Measurements from ENCODE around the gene KIAA0825. TPM values are rescaled to one million over a fixed set of nuclear protein-coding genes. Genes with fewer than 3 reads are reported as not detected.
"Not testable (repeated sequence)": the region's sequence is repeated elsewhere in the genome, so short reads cannot be mapped to it uniquely, and the experiment has no call there.

Gene KIAA0825
- total and polyA plus RNA-seq, 2 donors, result 0.87 to 3.1 TPM

DNA sequence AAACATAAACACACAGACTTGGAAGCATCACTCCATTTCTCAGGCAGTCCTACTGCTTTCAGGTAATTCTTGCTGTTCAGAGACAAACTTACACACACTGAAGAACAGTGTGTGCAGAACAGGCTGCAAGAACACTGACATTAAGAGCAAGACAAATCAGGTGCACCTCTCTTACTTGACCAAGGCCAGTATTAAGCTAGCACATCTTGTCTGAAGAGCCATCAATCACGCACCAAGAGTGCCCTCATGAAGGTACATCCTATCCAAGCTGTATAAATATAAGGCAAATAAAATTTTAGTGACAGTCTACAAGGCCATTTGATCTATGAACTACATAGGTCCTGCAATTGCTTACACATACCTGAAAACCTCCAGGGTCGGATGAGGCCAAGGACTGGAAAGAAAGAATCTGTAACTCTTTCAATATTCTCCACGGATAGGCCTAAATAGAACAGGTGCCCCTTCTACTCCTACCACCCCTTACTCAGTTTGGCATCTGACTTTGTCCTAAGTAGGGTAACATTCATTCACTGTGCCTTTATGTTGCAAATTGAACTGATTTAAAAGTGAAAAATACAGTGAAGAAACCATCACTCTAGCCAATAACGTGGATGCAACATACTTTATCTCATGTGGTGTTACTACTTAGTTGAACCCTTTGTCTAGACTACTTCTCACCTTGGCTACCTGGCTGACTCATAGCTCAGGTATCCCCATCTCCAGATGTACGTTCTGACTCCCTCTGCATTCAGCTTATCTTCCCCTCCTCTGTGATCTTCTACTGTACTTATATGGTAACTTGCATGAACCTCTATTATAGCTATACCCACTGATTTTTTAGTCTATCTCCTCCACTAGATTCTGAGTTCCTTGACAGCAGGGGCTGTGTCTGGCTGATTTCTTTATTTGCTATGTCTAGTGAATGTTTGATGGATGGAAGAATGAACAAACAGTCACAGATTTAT lies 256.3 kb downstream of the KIAA0825 start:
- H3K4me1 ChIP-seq (ENCODE audit: control insufficient read depth in 2 of 2, insufficient read depth in 2 of 2, low read length in 2 of 2), result no peaks in the 10 kb centered on the region

GRCh38 chr5:94361161-94361560 lies 257.2 kb downstream of the KIAA0825 start:
- WGBS, result 98% methylated on average over 1 of the region's 1 CpG
- Histone ChIP-seq H3K9me3 (ENCODE audit: control insufficient read depth in 2 of 2, insufficient read depth in 1 of 2, low read length in 1 of 2) (no peaks in the 10 kb centered on the region), H3K36me3 (ENCODE audit: control insufficient read depth in 2 of 2, insufficient read depth in 2 of 2, low read length in 1 of 2) (no peaks in the 10 kb centered on the region), H3K27me3 (ENCODE audit: control insufficient read depth in 2 of 2, insufficient read depth in 1 of 2, low read length in 1 of 2) (no peaks in the 10 kb centered on the region), H3K4me3 (ENCODE audit: low read length in 2 of 2) (no peak overlapping the region), H3K27ac (ENCODE audit: low read depth in 1 of 2, low read length in 1 of 2) (no peak overlapping the region), H3K4me1 (ENCODE audit: control insufficient read depth in 2 of 2, insufficient read depth in 2 of 2, low read length in 2 of 2) (no peaks in the 10 kb centered on the region)
- no peak for DNase-seq (ENCODE audit: low read depth in 6 of 9, low spot score in 9 of 9)

More for the DNA sequence above, 256.3 kb downstream of the KIAA0825 start:
- no peak for DNase-seq (ENCODE audit: low read depth in 6 of 9, low spot score in 9 of 9)
- 95% methylated on average over 5 of the region's 5 CpGs for WGBS
- Histone ChIP-seq H3K9me3 (ENCODE audit: control insufficient read depth in 2 of 2, insufficient read depth in 1 of 2, low read length in 1 of 2) (no peaks in the 10 kb centered on the region), H3K27ac (ENCODE audit: low read depth in 1 of 2, low read length in 1 of 2) (no peak overlapping the region), H3K27me3 (ENCODE audit: control insufficient read depth in 2 of 2, insufficient read depth in 1 of 2, low read length in 1 of 2) (no peaks in the 10 kb centered on the region), H3K36me3 (ENCODE audit: control insufficient read depth in 2 of 2, insufficient read depth in 2 of 2, low read length in 1 of 2) (no peaks in the 10 kb centered on the region), H3K4me3 (ENCODE audit: low read length in 2 of 2) (no peak overlapping the region)

- Histone ChIP-seq H3K4me1 (ENCODE audit: control insufficient read depth in 2 of 2, insufficient read depth in 2 of 2, low read length in 2 of 2) (no peaks in the 10 kb centered on the region), H3K27ac (ENCODE audit: low read depth in 1 of 2, low read length in 1 of 2) (no peak overlapping the region), H3K27me3 (ENCODE audit: control insufficient read depth in 2 of 2, insufficient read depth in 1 of 2, low read length in 1 of 2) (no peaks in the 10 kb centered on the region), H3K9me3 (ENCODE audit: control insufficient read depth in 2 of 2, insufficient read depth in 1 of 2, low read length in 1 of 2) (no peaks in the 10 kb centered on the region), H3K4me3 (ENCODE audit: low read length in 2 of 2) (no peak overlapping the region), H3K36me3 (ENCODE audit: control insufficient read depth in 2 of 2, insufficient read depth in 2 of 2, low read length in 1 of 2) (no peaks in the 10 kb centered on the region)
- DNase-seq (ENCODE audit: low read depth in 6 of 9, low spot score in 9 of 9), result no peak
- WGBS, result 99% methylated on average over 4 of the region's 4 CpGs
Measured at GRCh38 chr5:94360382-94361130, 257.8 kb downstream of the KIAA0825 start.

DNA sequence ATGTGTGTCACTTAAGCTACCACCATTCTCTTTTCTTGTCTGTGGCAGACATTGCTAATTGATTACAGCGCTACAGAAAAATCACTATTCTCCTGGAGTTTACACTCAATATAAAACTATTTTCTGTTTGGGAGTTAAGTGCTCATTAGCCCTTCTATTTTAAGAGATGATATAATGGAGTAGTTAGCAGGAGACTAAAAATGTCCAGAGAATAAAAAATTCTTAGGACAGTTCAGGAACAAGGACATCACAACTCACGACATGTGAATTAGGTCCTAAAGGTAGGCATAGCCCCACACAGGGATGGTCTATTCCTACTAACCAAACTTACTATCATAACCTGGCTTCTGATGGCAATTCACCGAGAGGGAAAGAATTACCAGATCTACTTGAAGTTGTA lies 258.5 kb downstream of the KIAA0825 start:
- Histone ChIP-seq H3K36me3 (ENCODE audit: control insufficient read depth in 2 of 2, insufficient read depth in 2 of 2, low read length in 1 of 2) (no peaks in the 10 kb centered on the region), H3K27me3 (ENCODE audit: control insufficient read depth in 2 of 2, insufficient read depth in 1 of 2, low read length in 1 of 2) (no peaks in the 10 kb centered on the region), H3K4me3 (ENCODE audit: low read length in 2 of 2) (no peak overlapping the region), H3K27ac (ENCODE audit: low read depth in 1 of 2, low read length in 1 of 2) (no peak overlapping the region), H3K4me1 (ENCODE audit: control insufficient read depth in 2 of 2, insufficient read depth in 2 of 2, low read length in 2 of 2) (no peaks in the 10 kb centered on the region), H3K9me3 (ENCODE audit: control insufficient read depth in 2 of 2, insufficient read depth in 1 of 2, low read length in 1 of 2) (no peaks in the 10 kb centered on the region)
- 98% methylated on average over 3 of the region's 3 CpGs for WGBS
- DNase-seq (ENCODE audit: low read depth in 6 of 9, low spot score in 9 of 9), result no peak

- H3K36me3 ChIP-seq (ENCODE audit: control insufficient read depth in 2 of 2, insufficient read depth in 2 of 2, low read length in 1 of 2), result no peaks in the 10 kb centered on the region
- H3K27ac ChIP-seq (ENCODE audit: low read depth in 1 of 2, low read length in 1 of 2), result no peak overlapping the region
- H3K27me3 ChIP-seq (ENCODE audit: control insufficient read depth in 2 of 2, insufficient read depth in 1 of 2, low read length in 1 of 2), result no peaks in the 10 kb centered on the region
- no peaks in the 10 kb centered on the region for H3K9me3 ChIP-seq (ENCODE audit: control insufficient read depth in 2 of 2, insufficient read depth in 1 of 2, low read length in 1 of 2)
- no peak for DNase-seq (ENCODE audit: low read depth in 6 of 9, low spot score in 9 of 9)
- H3K4me1 ChIP-seq (ENCODE audit: control insufficient read depth in 2 of 2, insufficient read depth in 2 of 2, low read length in 2 of 2), result no peaks in the 10 kb centered on the region
- H3K4me3 ChIP-seq (ENCODE audit: low read length in 2 of 2), result no peak overlapping the region
Measured at GRCh38 chr5:94355811-94356210, 262.6 kb downstream of the KIAA0825 start.

DNA sequence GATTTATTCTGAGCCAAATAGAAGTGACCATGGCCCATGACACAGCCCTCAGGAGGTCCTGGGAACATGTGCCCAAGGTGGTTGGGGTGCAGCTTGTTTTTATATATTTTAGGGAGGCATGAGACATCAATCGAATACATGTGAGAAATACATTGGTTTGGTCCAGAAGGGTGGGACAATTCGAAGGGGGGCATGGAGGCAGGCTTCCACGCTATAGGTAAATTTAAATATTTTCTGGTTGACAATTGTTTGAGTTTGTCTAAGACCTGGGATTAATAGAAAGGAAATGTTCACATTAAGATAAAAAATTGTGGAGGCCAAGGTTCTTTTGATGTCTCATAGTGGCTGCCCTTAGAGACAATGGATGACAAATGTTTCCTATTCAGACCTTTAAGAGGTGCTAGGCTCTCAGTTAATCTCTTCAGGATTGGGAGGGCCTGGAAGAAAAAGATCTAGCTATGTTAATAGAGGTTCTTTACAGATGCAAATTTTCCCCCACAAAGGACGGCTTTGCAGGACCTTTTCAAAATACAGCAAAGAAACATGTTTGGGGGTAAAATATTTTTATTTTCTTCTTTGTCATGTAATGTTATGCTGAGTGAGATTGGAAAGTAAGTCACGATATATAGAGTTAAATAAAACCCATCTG lies 263.4 kb downstream of the KIAA0825 start:
- not testable (repeated sequence) for H3K27ac ChIP-seq (ENCODE audit: low read depth in 1 of 2, low read length in 1 of 2); H3K27me3 ChIP-seq (ENCODE audit: control insufficient read depth in 2 of 2, insufficient read depth in 1 of 2, low read length in 1 of 2); H3K9me3 ChIP-seq (ENCODE audit: control insufficient read depth in 2 of 2, insufficient read depth in 1 of 2, low read length in 1 of 2); H3K36me3 ChIP-seq (ENCODE audit: control insufficient read depth in 2 of 2, insufficient read depth in 2 of 2, low read length in 1 of 2); H3K4me3 ChIP-seq (ENCODE audit: low read length in 2 of 2); H3K4me1 ChIP-seq (ENCODE audit: control insufficient read depth in 2 of 2, insufficient read depth in 2 of 2, low read length in 2 of 2); DNase-seq (ENCODE audit: low read depth in 6 of 9, low spot score in 9 of 9)
- 87% methylated on average over 5 of the region's 5 CpGs for whole genome bisulfite sequencing

DNA sequence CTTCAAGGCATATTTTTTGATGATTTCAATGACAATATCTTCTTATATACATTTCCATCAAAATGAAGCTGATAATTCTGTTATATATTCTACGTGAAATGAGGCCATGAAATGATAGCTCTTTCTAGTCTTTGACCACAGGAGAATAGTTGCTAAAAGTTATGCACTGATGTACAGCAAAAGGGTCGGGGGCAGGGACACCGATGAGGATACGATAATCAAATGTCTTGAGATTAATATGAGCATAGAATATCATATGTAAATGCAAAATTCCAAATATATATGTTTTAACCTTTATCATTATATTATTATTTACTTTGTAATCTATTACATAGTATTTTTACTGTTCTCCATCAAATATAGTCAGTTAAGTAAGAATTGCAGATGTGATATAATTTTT lies 264.8 kb downstream of the KIAA0825 start:
- Histone ChIP-seq H3K4me1 (ENCODE audit: control insufficient read depth in 2 of 2, insufficient read depth in 2 of 2, low read length in 2 of 2) (no peaks in the 10 kb centered on the region), H3K4me3 (ENCODE audit: low read length in 2 of 2) (no peak overlapping the region), H3K27ac (ENCODE audit: low read depth in 1 of 2, low read length in 1 of 2) (no peak overlapping the region), H3K36me3 (ENCODE audit: control insufficient read depth in 2 of 2, insufficient read depth in 2 of 2, low read length in 1 of 2) (no peaks in the 10 kb centered on the region), H3K27me3 (ENCODE audit: control insufficient read depth in 2 of 2, insufficient read depth in 1 of 2, low read length in 1 of 2) (no peaks in the 10 kb centered on the region), H3K9me3 (ENCODE audit: control insufficient read depth in 2 of 2, insufficient read depth in 1 of 2, low read length in 1 of 2) (no peaks in the 10 kb centered on the region)
- 90% methylated on average over 4 of the region's 4 CpGs for WGBS
- DNase-seq (ENCODE audit: low read depth in 6 of 9, low spot score in 9 of 9), result no peak

GRCh38 chr5:94347130-94347529 lies 271.3 kb downstream of the KIAA0825 start:
- WGBS, result 97% methylated on average over 8 of the region's 8 CpGs
- Histone ChIP-seq H3K4me1 (ENCODE audit: control insufficient read depth in 2 of 2, insufficient read depth in 2 of 2, low read length in 2 of 2) (no peaks in the 10 kb centered on the region), H3K36me3 (ENCODE audit: control insufficient read depth in 2 of 2, insufficient read depth in 2 of 2, low read length in 1 of 2) (no peaks in the 10 kb centered on the region), H3K4me3 (ENCODE audit: low read length in 2 of 2) (no peak overlapping the region), H3K9me3 (ENCODE audit: control insufficient read depth in 2 of 2, insufficient read depth in 1 of 2, low read length in 1 of 2) (peaks cover 0 to 6% of the 10 kb centered on the region in 2 donors), H3K27me3 (ENCODE audit: control insufficient read depth in 2 of 2, insufficient read depth in 1 of 2, low read length in 1 of 2) (no peaks in the 10 kb centered on the region), H3K27ac (ENCODE audit: low read depth in 1 of 2, low read length in 1 of 2) (no peak overlapping the region)
- no peak for DNase-seq (ENCODE audit: low read depth in 6 of 9, low spot score in 9 of 9)

DNA sequence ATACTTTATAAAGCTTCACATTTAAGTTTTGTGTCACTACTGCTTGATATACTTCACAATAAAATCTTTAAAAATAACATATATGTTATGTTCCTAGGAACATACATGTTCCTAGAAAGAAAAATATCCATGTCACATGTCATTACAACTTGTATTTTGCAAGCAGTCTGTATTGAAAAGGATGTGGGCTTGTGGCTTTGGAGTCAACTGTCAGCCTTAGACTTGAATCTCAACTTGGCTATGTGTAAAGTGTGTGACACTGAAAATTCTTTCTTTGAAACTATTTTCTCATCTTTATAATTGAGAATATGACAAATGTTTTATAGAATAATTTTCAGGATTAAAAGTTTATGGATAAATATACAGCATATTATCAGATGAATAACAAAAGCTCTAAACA lies 273.1 kb downstream of the KIAA0825 start:
- DNase-seq (ENCODE audit: low read depth in 6 of 9, low spot score in 9 of 9), result peak in 1 of 9 donors; percentile 19
- Histone ChIP-seq H3K36me3 (ENCODE audit: control insufficient read depth in 2 of 2, insufficient read depth in 2 of 2, low read length in 1 of 2) (no peaks in the 10 kb centered on the region), H3K4me1 (ENCODE audit: control insufficient read depth in 2 of 2, insufficient read depth in 2 of 2, low read length in 2 of 2) (no peaks in the 10 kb centered on the region), H3K9me3 (ENCODE audit: control insufficient read depth in 2 of 2, insufficient read depth in 1 of 2, low read length in 1 of 2) (peaks cover 0 to 6% of the 10 kb centered on the region in 2 donors), H3K27ac (ENCODE audit: low read depth in 1 of 2, low read length in 1 of 2) (no peak overlapping the region), H3K27me3 (ENCODE audit: control insufficient read depth in 2 of 2, insufficient read depth in 1 of 2, low read length in 1 of 2) (no peaks in the 10 kb centered on the region), H3K4me3 (ENCODE audit: low read length in 2 of 2) (no peak overlapping the region)

Data from thymus (tissue), 11 donors.